Stimulated activated CD8-positive, alpha-beta memory T cell treated with anti-CD3 and anti-CD28 coated beads, Interleukin-4, amount 100 ng/mL, for 24 hours (primary cell): ENCODE results near the gene FOXL1.
"Not testable (repeated sequence)": the region's sequence is repeated elsewhere in the genome, so short reads cannot be mapped to it uniquely, and the experiment has no call there.

Experiments used
- DNase-seq: peaks from one replicate; pipeline ENCODE4 v3.0.0-alpha.2; 2020; ENCODE audit warnings: low read depth

The FOXL1 gene

DNA sequence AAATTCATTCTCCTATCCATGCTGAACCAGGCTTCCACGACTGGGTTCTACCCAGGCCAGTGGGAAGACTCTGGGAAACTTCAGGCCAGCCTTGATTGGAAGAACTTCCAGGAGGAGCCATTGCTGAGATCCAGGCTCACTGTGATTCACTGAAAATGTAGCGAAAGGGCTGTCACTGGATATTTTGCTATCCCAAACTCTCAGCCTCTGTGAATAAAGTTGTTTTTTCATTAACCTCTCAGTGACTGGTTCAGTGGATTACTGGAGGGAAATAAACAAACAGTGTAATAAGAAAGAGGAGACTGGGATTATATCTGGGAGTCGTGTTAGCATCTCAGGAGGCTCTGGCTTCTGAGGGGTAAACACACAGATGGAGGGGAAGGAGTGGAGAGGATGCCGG, 3.1 kb downstream of the FOXL1 start:
- no peak for DNase-seq

DNA sequence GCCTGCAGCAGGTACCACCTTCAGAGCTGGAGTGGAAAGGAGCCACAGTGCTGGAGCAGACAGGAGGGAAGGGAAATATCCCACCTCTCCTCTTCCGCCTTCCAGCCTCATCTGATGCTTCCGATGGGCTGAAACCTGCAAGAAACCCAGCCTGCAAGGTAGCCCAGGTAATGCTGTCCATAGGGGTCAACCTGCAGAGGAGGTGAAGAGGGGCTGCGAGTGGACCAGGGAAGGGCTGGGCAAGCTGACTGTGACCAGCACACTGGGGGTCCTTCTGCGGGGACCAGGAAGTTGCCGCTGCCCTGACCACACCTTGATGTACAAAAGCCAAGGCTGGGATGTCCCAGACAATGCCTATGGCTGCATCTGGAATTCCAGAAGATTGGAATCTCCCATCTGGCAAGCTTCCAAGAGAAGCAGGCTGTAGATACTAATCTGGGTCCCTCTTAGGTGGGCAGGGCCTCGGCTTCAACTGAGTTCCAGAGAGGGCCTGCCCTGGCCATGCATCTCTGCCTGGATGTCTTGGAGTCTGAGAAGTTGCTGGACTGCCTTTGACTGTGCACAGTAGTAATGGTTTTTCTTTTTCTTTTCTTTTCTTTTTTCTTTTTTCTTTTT, 5.8 kb downstream of the FOXL1 start:
- DNase-seq, result no peak

DNA sequence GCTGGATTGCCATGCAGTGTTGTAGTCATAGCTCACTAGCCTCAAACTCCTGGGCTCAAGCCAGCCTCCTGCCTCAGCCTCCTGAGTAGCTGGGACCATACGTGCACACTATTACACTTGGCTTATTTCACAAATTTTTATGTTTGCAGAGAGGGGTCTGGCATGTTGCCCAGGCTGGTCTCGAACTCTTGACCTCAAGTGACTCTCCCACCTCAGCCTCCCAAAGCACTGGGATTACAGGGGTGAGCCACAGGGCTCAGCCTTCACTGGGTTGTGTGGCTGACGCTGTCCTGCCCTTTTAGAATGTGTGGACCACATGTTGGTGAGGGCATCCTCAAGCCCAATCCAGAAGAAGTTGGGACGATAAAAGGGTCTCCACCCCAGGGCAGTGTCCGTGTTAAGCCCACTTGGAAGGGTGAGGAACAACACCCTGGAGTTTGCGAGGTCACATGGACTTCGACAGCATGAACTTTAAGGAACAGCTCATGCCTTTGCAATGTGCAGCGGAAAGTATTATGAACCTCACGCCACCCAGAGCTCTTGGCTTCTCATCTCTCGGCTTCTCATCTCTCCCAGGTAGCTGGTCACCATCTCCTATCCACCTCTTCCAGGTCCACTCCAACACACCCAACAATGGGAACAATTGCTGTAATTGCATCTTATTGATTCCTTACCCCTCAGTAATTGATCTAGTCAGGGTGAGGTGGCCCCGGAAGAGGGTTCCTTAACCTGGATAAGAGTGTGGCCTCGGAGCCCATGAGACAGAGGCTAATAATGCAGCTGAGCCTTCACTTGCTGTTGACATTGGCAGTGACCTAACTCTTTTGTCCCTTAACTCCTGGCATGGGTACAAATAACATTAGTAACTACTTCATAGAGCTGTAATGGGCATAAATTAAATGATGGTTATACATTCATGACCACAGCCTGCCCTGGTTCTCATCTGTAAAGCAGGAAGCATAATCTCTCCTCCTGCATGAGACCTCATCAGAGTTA, 6.7 kb downstream of the FOXL1 start:
- no peak for DNase-seq

DNA sequence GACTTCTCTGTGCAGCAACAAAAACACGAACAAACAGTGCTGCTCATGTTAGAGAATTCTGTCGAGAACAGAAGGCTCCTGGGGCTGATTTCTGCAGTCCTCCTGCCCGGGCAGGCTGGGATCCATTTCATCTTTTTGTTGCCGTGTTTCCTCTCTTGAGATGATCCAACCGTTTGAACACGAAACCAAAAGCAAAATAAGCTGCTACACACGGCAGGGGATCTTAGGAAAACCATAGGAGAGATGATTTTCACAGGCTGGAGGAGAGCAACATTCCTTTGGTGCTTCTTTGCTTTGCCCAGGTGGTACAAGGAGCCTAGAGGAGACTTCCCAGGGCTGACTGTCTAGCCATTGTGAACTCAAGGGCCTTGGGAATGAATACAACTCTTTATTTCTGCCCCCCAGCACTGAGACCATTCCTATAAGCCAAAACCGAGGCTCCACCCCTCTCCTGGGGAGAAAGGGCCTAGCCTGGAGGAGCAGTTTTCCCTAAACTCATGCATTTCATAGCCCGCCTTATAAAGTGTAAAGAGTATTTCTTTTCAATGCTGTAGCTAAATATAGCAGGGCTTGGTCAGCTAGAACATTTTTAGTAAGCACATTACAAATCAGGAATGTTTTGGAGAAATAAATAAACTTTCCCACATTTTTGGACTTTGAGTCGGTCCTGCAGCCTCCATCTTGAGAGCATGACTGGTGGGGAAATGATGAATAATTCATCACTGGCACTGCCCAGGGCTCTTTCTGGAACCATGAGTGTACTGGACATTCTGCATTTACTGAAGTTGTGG, 7.7 kb downstream of the FOXL1 start:
- no peak for DNase-seq

DNA sequence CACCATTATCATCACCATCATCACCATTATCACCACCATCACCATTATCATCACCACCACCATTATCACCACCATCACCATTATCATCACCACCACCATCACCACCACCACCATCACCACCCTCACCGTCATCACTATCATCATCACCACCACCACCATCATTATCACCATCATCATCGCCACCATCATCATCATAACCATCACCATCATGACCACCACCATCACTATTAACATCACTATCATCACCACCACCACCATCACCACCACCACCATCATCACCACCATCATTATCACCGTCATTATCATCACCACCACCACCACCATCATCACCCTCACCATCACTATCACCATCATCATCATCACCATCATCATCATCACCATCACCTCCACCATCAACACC, 9.1 kb downstream of the FOXL1 start:
- DNase-seq, result no peak

DNA sequence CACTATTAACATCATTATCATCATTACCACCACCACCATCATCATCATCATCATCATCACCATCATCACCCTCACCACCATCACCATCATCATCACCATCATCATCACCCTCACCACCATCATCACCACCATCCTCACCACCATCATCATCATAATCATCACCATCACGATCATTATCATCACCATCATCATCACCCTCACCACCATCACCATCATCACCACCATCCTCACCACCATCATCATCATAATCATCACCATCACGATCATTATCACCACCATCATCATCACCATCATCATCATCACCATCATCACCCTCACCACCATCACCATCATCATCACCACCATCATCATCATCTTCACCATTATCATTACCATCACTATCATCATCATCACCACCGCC, 9.6 kb downstream of the FOXL1 start:
- DNase-seq, result not testable (repeated sequence)

DNA sequence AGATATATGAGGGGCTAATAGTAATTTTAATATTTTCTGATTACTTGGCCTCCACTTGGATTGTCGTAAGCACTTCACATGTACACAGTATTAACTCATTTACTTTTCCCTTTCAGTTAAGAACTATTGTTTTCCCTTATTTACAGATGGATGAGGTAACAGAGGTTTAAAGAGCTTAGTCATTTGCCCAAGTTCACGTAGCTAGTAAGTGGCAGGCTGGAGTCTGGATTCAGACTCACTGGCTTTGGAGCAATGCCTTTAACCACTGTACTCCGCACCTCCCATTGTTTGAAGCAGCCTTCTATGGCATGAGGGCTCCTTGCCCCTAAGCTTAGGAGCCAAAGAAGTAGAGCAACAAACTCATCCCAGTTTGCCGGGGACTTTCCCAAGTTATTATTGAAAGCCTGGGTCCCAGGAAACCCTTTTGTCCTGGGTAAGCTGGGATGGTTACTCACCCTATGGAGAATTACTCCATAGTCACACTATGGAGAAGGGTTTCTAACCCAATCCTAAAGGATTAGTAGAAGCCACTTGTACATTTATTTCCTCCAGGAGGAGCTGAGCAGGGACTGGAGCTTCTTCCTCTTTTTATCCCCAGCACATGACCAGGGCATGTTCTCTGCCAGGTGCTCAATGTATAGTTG, 12.3 kb downstream of the FOXL1 start:
- DNase-seq, result no peak

DNA sequence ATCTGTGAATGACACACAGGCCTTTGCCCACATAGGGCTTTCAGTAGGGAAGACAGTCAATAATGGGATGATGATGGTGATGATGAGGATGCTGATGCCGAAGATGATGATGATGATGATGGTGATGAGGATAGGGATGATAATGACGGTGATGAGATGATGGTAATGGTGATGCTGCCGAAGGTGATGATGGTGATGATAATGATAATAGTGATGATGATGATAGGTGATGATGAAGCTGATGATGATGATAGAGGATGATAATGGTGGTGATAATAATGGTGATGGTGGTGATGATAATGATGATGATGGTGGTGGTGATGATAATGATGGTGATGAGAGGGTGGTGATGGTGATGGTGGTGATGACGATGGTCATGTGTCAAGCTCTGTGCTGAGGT, 12.9 kb downstream of the FOXL1 start:
- DNase-seq, result no peak

DNA sequence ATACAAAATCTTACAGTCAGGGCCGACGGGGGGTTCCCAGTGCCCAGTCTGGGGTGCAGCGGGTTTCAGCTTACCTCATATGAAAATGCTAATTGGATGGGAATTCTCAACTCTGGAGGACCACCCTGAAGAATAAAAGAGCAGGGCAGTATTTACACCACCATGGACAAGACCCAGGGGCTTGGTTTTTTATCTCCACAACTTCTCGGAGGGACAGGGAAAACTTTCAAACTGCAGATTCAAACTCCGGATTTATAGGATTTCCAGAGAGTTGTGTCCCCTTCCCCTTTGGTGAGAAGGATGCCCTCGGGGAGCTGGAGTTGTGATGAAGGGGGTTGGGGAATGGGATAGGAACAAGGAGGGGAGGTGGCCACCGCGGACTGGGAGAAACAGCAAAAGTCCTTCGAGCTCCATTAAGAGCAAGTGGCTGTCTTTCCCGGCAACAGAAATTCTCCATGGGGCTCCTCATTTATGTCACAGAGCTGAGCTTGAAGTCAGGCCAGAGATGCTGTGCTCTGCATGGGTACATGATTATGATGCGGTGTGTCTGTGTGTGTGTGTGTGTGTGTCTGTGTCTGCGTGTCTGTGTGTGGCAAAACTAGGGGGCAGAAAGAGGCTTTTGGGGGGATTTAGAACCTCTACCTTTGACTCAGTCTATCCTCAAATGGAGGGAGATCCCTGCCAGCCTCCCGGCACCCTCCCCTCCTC, 15.7 kb downstream of the FOXL1 start:
- no peak for DNase-seq

DNA sequence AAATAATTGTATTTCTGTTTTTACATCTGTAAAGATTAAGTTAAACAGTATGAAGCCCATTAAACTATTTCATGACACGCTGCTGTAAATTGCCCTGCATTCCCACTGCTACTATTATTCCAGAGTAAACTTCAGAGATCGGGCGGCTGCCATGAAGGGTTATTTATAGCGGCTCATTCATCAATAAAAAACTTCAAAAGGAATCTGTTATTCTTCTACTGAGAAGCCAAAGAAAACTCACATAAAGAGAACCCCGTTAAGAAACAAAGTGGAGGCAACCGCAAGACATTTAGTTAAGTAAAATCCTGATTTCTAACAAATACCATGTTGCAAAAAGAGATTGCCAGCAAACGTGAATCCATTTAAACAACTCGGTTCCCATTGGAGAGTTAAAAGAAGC, 16.4 kb downstream of the FOXL1 start:
- no peak for DNase-seq

DNA sequence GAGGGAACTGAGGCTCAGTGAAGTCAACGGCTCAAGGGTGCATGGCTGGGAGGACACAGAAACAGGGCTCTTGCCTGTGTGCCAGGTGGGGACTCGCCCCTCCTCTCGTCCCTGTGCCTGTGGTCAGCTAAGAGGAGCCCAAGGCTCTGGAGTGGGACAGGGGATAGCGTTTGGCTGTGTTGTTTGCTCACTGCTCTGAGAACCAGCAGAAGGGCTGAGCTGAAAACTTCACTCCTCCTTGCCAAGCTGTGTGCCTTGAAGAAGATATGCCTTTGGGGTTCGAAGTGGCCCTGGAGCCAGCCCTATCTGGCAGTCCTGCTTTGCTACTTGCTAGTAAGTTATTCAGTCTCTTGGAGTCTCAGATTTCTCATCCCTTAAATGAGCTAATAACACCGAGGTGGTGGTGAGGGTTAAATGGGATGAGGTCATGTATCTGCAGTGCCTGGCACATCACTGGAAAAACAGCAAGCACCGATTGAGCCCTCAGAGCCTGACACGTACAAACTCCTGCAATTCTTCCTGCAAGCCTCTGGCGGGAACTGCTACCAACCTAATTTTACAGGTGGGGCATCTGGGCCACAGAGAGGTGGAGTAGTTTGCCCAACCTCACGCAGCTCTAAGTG, 17.7 kb downstream of the FOXL1 start:
- DNase-seq, result no peak

DNA sequence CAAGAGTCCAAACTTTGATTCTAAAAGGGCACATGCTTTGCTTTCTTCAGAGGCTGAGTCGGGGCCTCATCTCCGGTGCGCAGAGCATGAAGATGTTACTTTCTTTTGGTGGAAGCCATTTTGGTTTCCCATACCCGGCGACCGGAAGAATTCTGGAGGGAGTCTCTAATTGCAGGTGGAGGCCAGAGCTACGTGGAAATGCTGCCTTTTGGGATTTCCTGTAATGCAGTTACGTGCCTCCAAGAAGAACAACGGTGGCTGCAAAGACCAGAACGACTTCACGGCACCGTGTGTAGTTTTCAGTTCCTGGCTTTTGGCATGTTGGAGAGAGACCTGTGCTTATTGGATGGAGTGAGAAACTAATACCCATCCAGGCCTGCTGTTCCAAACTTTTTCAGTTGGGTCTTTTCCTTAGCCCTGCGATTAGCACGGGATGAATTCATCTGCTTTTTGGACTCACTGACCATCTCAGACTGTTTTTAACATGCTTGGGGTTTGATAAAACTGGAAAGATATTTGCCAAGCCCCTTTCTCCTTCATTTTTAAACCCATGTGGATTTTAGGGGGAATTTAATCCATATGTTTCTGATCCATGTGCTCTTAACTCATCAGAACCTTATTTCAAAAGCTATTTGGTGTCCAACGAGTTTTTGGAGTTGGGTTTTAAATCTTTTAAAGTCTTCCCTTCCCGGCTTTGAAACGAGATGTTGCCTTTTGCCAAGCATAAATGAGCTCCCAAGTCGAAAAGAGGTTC, 19.0 kb downstream of the FOXL1 start:
- no peak for DNase-seq

DNA sequence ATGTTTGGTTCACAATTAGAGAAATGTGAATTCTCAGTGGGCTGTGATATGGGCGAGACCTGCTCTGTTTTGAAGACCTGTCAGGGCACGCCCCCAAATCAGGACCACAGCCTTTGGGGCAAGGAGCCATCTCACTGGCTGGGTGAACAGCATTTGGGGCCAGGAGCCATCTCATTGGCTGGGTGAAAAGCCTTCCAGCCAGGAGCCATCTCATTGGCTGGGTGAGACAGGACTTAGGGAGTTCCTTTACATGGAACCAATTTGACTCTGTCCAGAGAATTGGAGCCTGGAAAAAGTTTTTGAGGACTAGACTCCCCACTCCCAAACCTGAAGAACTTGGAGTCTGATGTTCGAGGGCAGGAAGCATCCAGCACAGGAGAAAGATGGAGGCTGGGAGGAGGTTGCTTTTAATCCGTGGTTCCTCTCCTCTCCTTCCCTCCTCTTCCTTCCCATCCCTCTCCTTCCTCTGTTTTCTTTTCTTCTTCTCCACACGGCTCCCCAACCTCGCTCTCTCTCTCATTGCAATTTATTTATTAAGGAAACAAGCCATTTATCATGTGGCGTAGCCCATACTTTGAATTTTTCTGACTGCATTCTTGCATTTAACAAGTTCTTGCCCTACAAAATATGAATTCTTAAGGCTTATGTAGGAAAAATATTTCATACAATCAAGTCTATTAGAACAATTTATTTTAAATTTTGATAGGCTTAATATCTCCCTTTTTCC, 19.7 kb downstream of the FOXL1 start:
- DNase-seq, result no peak

DNA sequence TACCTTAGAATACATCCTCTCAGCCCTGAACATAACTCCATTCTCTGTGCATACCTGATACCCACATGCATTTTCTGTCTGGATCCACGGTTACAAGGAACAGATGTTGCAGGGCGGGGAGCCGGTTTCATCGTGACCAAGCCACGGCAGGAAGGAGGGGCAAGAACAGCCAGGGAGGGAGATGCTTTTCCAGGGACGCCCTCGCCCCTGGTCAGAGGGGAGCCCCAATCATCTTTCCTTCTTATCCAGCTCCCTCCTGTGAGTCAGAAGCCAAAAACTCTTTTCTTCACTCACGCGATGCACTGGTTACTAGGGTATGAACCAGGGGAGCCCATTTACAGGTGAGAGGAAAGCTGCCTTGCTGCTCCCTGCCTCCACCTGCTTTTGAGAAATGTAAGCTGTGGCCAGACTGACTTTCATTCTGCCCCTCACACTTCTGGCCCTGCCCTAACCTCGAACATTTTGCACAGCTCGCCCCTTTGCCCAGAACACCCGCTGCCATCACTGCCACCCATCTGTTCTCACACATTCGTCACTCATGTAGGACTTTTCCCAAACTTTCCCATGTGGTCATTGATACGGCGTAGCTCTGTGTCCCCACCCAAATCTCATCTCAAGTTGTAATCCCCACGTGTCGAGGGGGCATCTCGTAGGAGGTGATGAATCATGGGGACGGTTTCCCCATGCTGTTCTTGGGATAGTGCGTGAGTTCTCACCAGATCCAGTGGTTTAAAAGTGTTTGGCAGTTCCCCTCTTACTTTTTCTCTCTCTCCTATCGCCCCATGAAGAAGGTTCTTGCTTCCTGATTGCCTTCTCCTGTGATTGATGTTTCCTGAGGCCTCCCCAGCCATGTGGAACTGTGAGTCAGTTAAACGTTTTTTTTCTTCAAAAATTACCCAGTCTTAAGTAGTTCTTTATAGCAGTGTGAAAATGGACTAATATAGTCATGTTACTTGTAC, 20.5 kb downstream of the FOXL1 start:
- DNase-seq, result no peak

DNA sequence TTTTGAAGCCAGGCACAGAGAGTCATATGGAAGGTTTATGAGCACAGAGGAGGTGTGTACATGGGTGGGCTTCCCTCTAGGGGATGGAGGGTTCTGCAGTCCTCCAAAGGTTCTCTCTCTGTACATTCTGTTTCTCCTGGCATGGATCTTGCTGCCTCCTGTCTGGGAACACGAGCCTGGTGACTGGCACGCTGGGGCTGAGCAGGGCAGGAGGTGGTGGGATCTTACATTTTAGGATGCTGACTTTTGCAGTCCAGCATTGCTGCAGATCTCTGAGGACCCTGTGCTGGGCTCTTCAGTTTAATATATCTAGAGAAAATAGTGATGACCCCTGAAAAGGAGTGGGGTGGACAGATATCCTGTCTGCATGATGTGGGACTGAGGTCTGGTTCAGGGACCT, 23.0 kb downstream of the FOXL1 start:
- DNase-seq, result no peak

DNA sequence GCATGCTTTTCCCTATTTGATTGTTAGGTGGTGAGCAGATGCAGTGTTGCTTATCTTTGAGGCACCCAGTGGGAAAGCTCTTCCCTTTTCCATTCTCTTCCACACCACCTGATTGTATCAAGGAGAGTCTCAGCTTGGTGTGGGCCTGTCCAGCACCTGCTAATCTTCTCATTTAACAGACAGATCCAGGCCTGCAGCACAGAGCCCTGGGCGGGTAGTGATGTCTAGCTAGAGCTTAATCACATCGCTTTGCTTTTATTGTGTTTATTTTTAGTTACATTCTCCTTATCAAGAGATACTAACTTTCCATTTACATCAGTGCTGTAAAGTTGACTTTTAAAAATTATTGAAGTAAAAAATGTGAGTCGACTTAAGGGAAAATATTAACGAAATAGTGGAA, 24.2 kb downstream of the FOXL1 start:
- no peak for DNase-seq

DNA sequence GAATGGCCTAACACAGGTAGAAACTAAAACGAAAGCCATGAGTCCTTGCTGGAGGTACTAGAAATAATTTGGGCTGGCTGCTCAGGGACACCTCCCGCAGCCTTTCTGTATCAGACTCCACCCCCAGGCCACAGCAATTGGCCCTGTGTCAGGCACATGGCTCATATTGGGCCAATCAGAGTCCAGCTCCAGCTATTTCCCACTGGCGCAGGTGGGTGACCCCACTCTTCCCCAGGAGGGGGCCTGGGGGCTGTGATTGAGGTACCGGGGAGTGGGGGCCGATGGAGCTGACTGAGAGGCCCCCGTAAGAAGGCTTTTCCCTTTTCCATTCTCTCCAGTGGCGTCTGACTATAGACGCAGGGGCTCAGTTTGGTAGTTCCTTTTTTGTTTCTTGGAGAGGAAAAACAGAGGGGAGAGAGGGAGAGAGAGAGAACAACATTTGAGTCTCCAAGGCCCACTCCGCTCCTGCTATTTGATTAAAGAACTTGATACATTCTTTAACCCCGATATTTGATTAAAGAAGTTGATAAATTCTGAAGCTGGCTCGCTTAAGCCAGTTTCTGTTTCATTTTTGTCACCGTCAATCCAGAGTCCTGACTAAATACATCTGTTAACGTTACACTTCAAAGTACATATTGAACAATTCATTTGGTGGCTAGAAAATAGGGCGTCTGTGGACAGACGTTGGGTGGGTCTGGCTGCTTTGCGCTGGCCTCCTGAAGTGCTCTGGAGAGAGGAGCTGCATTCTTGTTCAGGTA, 26.3 kb downstream of the FOXL1 start:
- peak; percentile 7 for DNase-seq

DNA sequence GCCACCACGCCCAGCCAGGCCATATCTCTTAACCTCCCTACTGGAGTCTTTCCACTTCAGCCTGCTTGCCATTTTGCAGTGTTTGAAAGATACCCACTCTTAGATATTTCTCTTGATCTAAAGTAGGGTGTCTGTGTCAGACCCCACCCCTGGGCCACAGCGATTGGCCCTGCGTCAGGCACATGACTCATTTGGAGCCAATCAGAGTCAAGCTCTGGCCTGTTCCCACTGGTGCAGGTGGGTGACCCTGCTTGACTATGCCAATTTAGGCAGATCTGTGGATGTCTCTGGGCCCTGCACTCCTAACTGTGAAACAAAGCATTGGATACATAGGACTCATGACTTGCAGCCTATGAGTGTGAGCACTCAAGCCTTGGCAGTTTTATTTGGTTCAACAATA, 27.6 kb downstream of the FOXL1 start:
- DNase-seq, result no peak
